ACHN (cell line): ENCODE results near the gene KIF16B.
"Not testable (repeated sequence)": the region's sequence is repeated elsewhere in the genome, so short reads cannot be mapped to it uniquely, and the experiment has no call there.

ENCODE experiments used
- DNase-seq: peaks from one replicate; pipeline ENCODE4 v3.0.0-alpha.2; 2015
- in situ Hi-C: cut with HindIII; loops from 2 replicates; pipeline ENCODE4 v1.10.0; 2017; ENCODE audit warnings: low sequenced_read_pairs, low pct_ligation_motif_present, low pct_unique_long_range_greater_than_20kb

Gene KIF16B

DNA sequence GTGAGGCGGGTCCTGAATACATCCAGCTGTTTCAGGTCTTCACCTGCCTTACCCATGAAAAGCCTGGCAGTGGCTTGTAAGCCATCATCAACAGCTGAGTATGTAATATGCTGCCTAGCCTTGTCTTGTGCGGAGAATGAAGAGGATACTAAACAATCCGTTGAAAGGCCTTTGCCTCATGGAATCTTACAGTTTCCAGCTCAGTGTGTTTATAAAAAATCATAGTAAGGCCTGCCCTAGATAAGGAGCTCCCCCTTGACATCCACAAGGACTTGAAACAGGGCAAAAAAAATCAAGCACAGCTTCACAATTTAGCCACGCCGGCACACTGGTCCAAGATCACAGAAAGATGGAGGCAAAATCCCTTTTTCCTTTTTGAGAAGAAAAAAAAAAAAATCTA, 115.7 kb downstream of the KIF16B start:
- in situ Hi-C loops: no loop called here
- no peak for DNase-seq

- in situ Hi-C loops: no loop called here
- DNase-seq: no peak
Observed at GRCh38 chr20:16455324-16455723, 117.9 kb downstream of the KIF16B start.

DNA sequence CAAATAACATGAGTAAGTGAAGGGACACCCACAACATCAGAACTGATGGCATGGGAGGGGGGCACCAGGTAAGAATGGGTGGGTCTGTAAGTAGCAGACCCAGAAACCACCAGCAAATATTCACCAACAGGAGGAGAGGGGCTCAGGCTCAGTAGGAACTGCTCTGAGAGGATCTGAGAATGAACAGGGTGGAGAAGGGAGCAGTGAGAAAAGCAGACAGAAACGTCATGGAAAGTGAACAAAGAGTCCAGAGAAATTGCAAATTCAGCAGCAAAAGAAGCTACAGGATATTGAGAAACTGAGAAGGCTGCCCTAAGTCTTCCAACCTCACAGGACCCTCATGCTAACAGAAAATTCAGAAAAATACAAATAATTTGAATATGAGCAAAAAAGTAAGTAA, 121.3 kb downstream of the KIF16B start:
- DNase-seq: no peak
- in situ Hi-C loops: no loop called here

GRCh38 chr20:16451001-16451400, 122.2 kb downstream of the KIF16B start:
- DNase-seq: no peak
- in situ Hi-C loops: no loop called here

DNA sequence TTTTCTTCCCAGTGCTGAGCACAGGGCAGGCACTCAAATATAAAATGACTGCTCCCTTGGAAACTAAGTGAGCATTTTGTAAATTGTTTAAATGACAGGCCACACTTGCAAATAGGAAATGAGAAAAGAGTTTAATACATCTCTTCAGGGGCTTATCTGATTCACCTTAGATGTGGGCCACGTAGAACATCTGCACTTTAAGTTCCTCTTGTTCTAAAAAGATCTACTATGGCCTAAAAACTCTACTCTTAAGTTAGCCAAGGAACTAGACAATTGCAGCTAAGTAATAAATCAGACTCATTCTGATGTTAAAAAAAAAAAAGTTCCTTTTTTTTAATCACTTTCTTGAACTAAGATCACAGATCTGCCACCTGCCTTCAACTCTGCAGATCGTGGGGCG, 126.3 kb downstream of the KIF16B start:
- no peak for DNase-seq
- in situ Hi-C loops: no loop called here

DNA sequence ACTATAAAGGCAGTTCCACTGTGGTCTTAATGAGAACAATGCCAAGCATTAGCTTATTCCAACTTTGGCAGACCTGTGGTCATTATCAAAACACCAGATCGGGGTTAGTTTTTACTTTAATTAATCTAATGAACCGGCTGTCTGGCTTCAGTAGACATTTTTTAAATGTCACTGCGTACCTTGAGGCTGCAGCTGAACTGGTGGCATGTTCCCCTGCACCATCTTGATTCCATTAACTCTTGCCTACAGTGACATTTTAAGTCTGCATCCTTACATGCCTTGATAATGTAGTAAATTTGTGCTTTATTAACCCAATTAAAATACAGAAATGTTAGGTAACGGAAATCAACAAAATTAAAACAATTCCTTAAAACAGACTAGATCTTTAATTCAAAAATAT, 127.0 kb downstream of the KIF16B start:
- DNase-seq: no peak
- in situ Hi-C loops: no loop called here

DNA sequence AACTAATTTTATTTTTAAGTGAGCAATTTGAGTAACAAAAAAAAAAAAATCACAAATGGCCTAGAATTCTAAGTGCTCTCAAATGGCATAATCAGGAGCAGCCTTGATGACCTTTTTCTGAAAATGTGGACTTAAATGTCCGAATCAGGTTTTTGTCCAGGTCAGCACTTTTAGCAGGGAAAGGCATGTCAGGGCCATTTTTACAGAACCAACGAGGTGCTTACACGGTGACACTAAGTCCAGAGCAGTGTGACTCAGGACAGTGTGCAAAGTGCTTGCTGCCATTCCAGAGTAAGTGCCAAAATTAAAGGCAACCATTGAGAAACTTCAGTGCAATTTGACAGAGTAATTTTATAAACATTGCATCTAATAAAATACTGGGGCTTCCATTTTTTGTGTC, 127.8 kb downstream of the KIF16B start:
- in situ Hi-C loops: no loop called here
- no peak for DNase-seq

- in situ Hi-C loops: no loop called here
Observed at GRCh38 chr20:16444057-16444777, 129.0 kb downstream of the KIF16B start.

DNA sequence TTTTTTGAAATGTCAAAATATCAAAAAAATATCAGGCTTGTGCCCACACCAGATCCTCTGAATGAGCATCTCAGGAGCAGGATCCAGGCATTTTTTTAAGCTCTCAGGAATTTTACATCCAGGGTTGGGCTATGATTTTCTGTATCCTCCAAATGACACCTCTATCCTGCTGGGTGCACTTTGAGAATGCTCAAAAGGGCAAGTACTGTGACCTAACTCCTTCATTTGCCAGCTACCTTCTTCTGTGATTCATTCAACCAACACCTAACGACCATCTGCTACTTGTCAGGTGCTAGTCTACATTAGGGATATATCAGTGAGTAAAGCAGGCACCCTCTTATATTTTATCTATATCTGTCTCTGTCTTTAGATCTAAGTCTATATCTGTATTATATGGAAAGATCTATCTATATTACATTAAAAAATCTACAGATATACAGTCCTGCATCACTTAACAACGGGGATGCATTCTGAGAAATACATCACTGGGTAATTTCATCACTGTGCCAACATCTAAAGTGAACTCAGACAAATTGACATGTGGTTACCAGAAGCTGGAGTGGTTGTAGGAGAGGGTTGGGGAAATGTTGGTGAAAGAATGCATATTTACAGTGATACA, 131.6 kb downstream of the KIF16B start:
- no peak for DNase-seq
- in situ Hi-C loops: no loop called here

More at GRCh38 chr20:16444057-16444777, 129.0 kb downstream of the KIF16B start:
- no peak for DNase-seq

DNA sequence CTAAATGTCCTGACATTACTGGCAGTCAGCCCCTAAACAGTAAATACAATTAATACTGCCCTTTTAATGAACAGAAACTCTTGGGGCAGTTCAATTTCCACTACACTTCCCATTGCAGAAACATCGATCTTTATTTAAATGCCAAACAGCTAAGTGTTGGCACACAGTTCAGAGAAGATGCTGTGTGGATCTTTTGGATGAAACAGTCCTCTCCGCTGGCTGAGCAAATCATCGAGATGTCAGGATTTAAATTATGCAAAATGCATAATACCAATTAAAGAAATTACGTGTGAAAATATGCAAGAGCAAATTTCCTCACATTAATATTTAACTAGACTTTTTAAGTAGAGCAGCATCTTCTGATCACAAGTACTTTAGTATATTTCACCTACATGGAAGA, 132.6 kb downstream of the KIF16B start:
- in situ Hi-C loops: no loop called here
- no peak for DNase-seq

- DNase-seq, in situ Hi-C loops: not testable (repeated sequence)
Observed at GRCh38 chr20:16439540-16439939, 133.7 kb downstream of the KIF16B start.

GRCh38 chr20:16438100-16438499, 135.1 kb downstream of the KIF16B start:
- DNase-seq: no peak
- in situ Hi-C loops: no loop called here

- in situ Hi-C loops: no loop called here
- no peak for DNase-seq
Observed at GRCh38 chr20:16437387-16437996, 135.8 kb downstream of the KIF16B start.

DNA sequence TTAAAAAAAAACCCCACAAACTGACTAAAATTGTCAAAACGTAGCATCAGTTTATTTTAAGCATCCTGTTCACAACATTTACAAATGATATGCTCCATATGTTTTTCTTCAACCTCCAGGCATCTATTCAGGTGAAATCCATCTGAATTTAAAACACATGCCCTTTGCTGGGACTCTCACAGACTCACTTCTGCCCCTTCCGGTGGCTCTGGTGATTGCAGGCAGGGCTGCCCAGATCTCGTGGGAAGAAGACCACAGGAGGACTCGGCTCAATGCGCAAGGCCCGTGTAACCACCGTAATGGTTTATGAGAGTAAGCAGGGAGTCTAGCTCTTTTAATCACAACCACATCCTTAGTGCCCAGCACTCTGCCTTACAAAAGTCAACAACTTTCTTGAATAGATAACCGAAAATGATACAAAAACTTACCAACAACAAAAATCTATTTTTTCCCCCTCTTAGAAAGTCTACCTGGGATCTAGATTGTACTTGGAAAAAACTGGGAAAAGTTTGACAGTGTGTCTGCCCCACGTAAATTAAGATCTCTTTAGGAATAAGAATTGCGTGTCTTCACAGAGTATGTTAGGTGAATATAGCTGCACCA, 139.1 kb downstream of the KIF16B start:
- in situ Hi-C loops: no loop called here

GRCh38 chr20:16433293-16433580, 140.0 kb downstream of the KIF16B start:
- in situ Hi-C loops: no loop called here
- no peak for DNase-seq

More for the DNA sequence above, 139.1 kb downstream of the KIF16B start:
- peak; percentile 59 for DNase-seq

- DNase-seq: no peak
- in situ Hi-C loops: no loop called here
Observed at GRCh38 chr20:16432466-16433292, 140.6 kb downstream of the KIF16B start.

- DNase-seq: no peak
- in situ Hi-C loops: no loop called here
Observed at GRCh38 chr20:16428112-16428511, 145.1 kb downstream of the KIF16B start.

- no peak for DNase-seq
- in situ Hi-C loops: no loop called here
Observed at GRCh38 chr20:16427571-16427970, 145.7 kb downstream of the KIF16B start.

DNA sequence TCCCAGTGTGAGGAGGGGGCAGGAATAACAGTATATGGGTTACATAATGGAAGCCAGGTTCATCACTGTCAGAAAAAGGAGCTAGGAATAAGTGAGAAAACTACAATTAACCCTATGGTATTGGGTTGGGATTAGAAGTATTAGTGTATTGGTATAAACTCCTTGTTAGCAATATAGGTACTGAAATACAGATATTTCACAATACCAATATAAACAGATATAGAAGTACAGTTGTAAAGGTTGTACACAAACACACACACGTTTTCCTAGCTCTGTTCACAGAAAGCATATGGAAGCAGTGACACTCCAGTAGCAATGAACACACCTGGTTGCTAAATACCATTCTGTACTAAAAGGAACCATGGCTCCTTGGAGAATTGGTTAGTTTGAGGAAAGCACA, 148.5 kb downstream of the KIF16B start:
- DNase-seq: no peak
- in situ Hi-C loops: no loop called here
